HepG2 (cell line): Measurements from ENCODE around the gene PPP1R12A. TPM values are rescaled to one million over a fixed set of nuclear protein-coding genes. Genes with fewer than 3 reads are reported as not detected.
A peak's percentile ranks its signal among the peaks of the same experiment; 100 is the strongest.

Source experiments
- ARID2 ChIP-seq: sonication (generic); formaldehyde crosslinking; IDR thresholded peaks from 2 replicates; pipeline ENCODE4 v1.8.1; 2022; ENCODE audit warnings: mild to moderate bottlenecking, missing genetic modification reagents, borderline replicate concordance
- CREB1 ChIP-seq, 2 experiments: fragments of 450-650 bp in 1 of 2; IDR thresholded peaks; 2 replicates each; pipeline ENCODE4 v1.6.1; 2016 to 2017; ENCODE audit warnings: control low read depth in 1 of 2, mild to moderate bottlenecking in 1 of 2, missing compliant biosample characterization in 1 of 2, missing genetic modification characterization in 1 of 2
- DPF2 ChIP-seq: sonication (generic); formaldehyde crosslinking; IDR thresholded peaks from 2 replicates; pipeline ENCODE4 v1.4.0; 2020; ENCODE audit warnings: mild to moderate bottlenecking, low read depth, missing genetic modification reagents, borderline replicate concordance
- FOXJ3 ChIP-seq: sonication (generic); formaldehyde crosslinking; IDR thresholded peaks from 2 replicates; pipeline ENCODE4 v1.4.0; 2020; ENCODE audit warnings: missing genetic modification reagents, mild to moderate bottlenecking, borderline replicate concordance
- GABPB1 ChIP-seq: IDR thresholded peaks from 2 replicates; pipeline ENCODE4 v1.6.1; 2016; ENCODE audit warnings: mild to moderate bottlenecking, missing genetic modification reagents, moderate library complexity, missing compliant biosample characterization
- KLF12 ChIP-seq: sonication (generic); formaldehyde crosslinking; IDR thresholded peaks from 2 replicates; pipeline ENCODE4 v1.4.0; 2020; ENCODE audit warnings: missing genetic modification reagents, borderline replicate concordance
- POGK ChIP-seq: sonication (generic); formaldehyde crosslinking; conservative IDR thresholded peaks from 2 replicates; pipeline ENCODE4 v1.8.0; 2022; ENCODE audit warnings: mild to moderate bottlenecking, moderate library complexity, missing genetic modification reagents
- POLR2A ChIP-seq, 2 experiments: IDR thresholded peaks; 2 replicates each; pipeline ENCODE4 v1.6.1; 2011; ENCODE audit warnings: low read depth in 2 of 2, low read length in 2 of 2, mild to moderate bottlenecking in 1 of 2, moderate library complexity in 1 of 2; ENCODE audit not compliant: insufficient read depth in 1 of 2
- RAD21 ChIP-seq: fragments of 450-650 bp; formaldehyde crosslinking; IDR thresholded peaks from 2 replicates; pipeline ENCODE4 v1.5.0; 2020; ENCODE audit warnings: mild to moderate bottlenecking
- SP5 ChIP-seq: IDR thresholded peaks from 2 replicates; pipeline ENCODE4 v1.6.1; 2016; ENCODE audit warnings: low read depth, borderline replicate concordance
- ZFP36 ChIP-seq: fragments of 150-350 bp; IDR thresholded peaks from 2 replicates; pipeline ENCODE4 v1.6.1; 2018; ENCODE audit warnings: borderline replicate concordance, low read length, low read depth; ENCODE audit not compliant: partially characterized antibody
- ZHX1 ChIP-seq: sonication (generic); formaldehyde crosslinking; IDR thresholded peaks from 2 replicates; pipeline ENCODE4 v1.8.1; 2022; ENCODE audit warnings: low read depth, mild to moderate bottlenecking, missing genetic modification reagents
- ZNF292 ChIP-seq: sonication (generic); formaldehyde crosslinking; IDR thresholded peaks from 2 replicates; pipeline ENCODE4 v1.8.1; 2022; ENCODE audit warnings: mild to moderate bottlenecking, low read depth, missing genetic modification reagents, borderline replicate concordance
- ZNF337 ChIP-seq: sonication (generic); formaldehyde crosslinking; IDR thresholded peaks from 2 replicates; pipeline ENCODE4 v1.5.1; 2020; ENCODE audit warnings: missing genetic modification reagents, low read depth, mild to moderate bottlenecking, borderline replicate concordance
- polyA plus RNA-seq, 8 experiments: library from polyadenylated mRNA; depleted of rRNA in 3 of 8; stranded (reverse) in 7 of 8; unstranded in 1 of 8; fragments of >200 nt; fragmentation: Illumina TruSeq in 4 of 8; extraction: Trizol in 4 of 8; gene quantifications; 2 replicates each; pipeline versions ENCODE4 v1.2.1 to v1.2.3, GENCODE V29; 2011 to 2016; ENCODE audit warnings: low read depth in 4 of 8, missing spikeins in 1 of 8, mixed read lengths in 1 of 8; ENCODE audit not compliant: insufficient read depth in 1 of 8
- total RNA-seq, 5 experiments: library from RNA; depleted of rRNA; stranded (reverse); fragments of >200 nt; fragmentation: Illumina TruSeq; extraction: Trizol; gene quantifications; 2 replicates each; pipeline ENCODE4 v1.2.3, GENCODE V29; 2016; ENCODE audit warnings: low read depth in 1 of 5
- TF ChIP-seq, protein P1 (sequence below): sonication (generic); formaldehyde crosslinking; IDR thresholded peaks from 2 replicates; pipeline ENCODE4 v1.4.0; 2020; ENCODE audit warnings: missing genetic modification reagents, borderline replicate concordance
- TF ChIP-seq, protein P2 (sequence below): sonication (generic); formaldehyde crosslinking; IDR thresholded peaks from 2 replicates; pipeline ENCODE4; 2020; ENCODE audit warnings: missing genetic modification reagents, mild to moderate bottlenecking, borderline replicate concordance

The PPP1R12A gene
- total and polyA plus RNA-seq, 2 of the 13 experiments (the other 11 are each of a cell fraction or from before 2014, with no cell fraction given), result 23.8 to 50.0 TPM

GRCh38 chr12:79935021-79935623, at the start of gene PPP1R12A (continued):
- TF ChIP-seq ZHX1 (no peak), ARID2 (CRISPR knock-in tag) (peak; percentile 86), KLF12 (CRISPR knock-in tag) (peak; percentile 85; the same call in 1 of the 2 replicates), RAD21 (CRISPR knock-in tag) (0 out of 2 replicates have a peak, but pooled peaks have one; percentile 53), FOXJ3 (CRISPR knock-in tag) (peak; percentile 20; the same call in 1 of the 2 replicates), ZNF292 (CRISPR knock-in tag) (0 out of 2 replicates have a peak, but pooled peaks have one; percentile 48), ZNF337 (no peak), DPF2 (no peak), GABPB1 (CRISPR knock-in tag) (peak; percentile 88), ZFP36 (no peak), CREB1 (IDR thresholded peaks at IDR 0.05) (peak; percentile 59), CREB1 (CRISPR knock-in tag; IDR thresholded peaks at IDR 0.05) (no peak), POGK (CRISPR knock-in tag) (peak; percentile 84; the same call in 1 of the 2 replicates), SP5 (CRISPR knock-in tag) (peak; percentile 72), POLR2A (IDR thresholded peaks at IDR 0.05; ENCODE audit: insufficient read depth in 1 of 2, low read depth in 2 of 2, low read length in 2 of 2) (peak; percentile 87 to 90)
- TF ChIP-seq, protein P1, sequence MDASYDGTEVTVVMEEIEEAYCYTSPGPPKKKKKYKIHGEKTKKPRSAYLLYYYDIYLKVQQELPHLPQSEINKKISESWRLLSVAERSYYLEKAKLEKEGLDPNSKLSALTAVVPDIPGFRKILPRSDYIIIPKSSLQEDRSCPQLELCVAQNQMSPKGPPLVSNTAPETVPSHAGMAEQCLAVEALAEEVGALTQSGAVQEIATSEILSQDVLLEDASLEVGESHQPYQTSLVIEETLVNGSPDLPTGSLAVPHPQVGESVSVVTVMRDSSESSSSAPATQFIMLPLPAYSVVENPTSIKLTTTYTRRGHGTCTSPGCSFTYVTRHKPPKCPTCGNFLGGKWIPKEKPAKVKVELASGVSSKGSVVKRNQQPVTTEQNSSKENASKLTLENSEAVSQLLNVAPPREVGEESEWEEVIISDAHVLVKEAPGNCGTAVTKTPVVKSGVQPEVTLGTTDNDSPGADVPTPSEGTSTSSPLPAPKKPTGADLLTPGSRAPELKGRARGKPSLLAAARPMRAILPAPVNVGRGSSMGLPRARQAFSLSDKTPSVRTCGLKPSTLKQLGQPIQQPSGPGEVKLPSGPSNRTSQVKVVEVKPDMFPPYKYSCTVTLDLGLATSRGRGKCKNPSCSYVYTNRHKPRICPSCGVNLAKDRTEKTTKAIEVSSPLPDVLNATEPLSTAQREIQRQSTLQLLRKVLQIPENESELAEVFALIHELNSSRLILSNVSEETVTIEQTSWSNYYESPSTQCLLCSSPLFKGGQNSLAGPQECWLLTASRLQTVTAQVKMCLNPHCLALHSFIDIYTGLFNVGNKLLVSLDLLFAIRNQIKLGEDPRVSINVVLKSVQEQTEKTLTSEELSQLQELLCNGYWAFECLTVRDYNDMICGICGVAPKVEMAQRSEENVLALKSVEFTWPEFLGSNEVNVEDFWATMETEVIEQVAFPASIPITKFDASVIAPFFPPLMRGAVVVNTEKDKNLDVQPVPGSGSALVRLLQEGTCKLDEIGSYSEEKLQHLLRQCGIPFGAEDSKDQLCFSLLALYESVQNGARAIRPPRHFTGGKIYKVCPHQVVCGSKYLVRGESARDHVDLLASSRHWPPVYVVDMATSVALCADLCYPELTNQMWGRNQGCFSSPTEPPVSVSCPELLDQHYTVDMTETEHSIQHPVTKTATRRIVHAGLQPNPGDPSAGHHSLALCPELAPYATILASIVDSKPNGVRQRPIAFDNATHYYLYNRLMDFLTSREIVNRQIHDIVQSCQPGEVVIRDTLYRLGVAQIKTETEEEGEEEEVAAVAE (CRISPR knock-in tag), result 0 out of 2 replicates have a peak, but pooled peaks have one; percentile 21
- TF ChIP-seq, protein P2, sequence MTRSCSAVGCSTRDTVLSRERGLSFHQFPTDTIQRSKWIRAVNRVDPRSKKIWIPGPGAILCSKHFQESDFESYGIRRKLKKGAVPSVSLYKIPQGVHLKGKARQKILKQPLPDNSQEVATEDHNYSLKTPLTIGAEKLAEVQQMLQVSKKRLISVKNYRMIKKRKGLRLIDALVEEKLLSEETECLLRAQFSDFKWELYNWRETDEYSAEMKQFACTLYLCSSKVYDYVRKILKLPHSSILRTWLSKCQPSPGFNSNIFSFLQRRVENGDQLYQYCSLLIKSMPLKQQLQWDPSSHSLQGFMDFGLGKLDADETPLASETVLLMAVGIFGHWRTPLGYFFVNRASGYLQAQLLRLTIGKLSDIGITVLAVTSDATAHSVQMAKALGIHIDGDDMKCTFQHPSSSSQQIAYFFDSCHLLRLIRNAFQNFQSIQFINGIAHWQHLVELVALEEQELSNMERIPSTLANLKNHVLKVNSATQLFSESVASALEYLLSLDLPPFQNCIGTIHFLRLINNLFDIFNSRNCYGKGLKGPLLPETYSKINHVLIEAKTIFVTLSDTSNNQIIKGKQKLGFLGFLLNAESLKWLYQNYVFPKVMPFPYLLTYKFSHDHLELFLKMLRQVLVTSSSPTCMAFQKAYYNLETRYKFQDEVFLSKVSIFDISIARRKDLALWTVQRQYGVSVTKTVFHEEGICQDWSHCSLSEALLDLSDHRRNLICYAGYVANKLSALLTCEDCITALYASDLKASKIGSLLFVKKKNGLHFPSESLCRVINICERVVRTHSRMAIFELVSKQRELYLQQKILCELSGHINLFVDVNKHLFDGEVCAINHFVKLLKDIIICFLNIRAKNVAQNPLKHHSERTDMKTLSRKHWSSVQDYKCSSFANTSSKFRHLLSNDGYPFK (CRISPR knock-in tag), result no peak; the same call in none of the 2 replicates
